ENCODE data around the gene GRID1. TPM values are rescaled to one million over a fixed set of nuclear protein-coding genes. Genes with fewer than 3 reads are reported as not detected.

Gene GRID1
- total and polyA plus RNA-seq, 4 donors: 1.1 to 3.8 TPM; not detected in 2

DNA sequence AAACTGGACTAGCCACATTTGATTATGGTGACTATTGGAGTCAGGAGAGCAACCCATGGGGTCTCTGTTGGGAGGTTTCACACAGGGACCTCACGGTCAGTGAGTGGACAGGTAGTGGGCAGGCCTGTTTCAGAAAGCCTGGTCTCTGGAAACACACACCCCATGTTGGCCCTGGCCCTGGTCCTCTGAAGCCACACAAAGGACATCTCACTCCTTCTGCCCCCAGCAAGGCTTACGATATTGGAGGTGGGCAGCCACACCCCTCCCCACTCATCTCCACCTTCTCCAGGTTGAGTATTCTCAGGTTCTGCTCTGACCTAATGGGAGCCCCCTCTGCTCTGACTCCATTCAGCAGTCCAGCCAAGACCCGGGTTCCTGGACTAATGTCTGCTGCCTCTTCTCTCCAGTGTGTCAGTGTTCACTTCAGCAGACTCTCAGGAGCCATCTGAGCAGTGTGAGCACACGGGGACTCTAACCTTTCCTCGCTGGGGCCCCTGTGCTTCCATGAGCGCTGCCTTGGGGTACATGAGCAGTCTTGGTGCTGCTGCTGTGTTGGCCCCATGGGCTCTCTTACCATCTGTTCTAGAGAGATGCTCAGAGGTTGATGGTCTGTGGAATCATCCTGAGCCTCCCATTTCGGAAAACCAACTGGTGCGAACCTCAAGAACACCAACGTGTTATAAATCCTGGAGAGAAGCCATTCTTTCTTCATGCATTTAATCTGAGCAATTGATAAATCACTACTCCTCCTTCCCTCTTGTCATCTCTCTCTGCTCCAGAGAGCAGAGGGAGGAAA, 748.6 kb downstream of the GRID1 start:
- WGBS, 2 donors: 93% methylated on average over 9 of the region's 9 CpGs
- DNase-seq: no peak
- Histone ChIP-seq H3K4me1 (ENCODE audit: control insufficient read depth in 1 of 2, insufficient read depth in 2 of 2, low read length in 2 of 2) (no peaks in the 10 kb centered on the region), H3K36me3 (ENCODE audit: control insufficient read depth in 1 of 2, insufficient read depth in 2 of 2, low read length in 1 of 2) (no peaks in the 10 kb centered on the region), H3K4me3 (ENCODE audit: low read length in 2 of 2) (no peak overlapping the region), H3K9me3 (ENCODE audit: control insufficient read depth, low read length) (no peaks in the 10 kb centered on the region), H3K27ac (ENCODE audit: low read depth in 1 of 2, low read length in 2 of 2) (no peak overlapping the region), H3K27me3 (ENCODE audit: control insufficient read depth in 1 of 2, insufficient read depth in 2 of 2, low read length in 1 of 2) (no peaks in the 10 kb centered on the region)
- no peak for ATAC-seq (ENCODE audit: low FRiP score)
- intact Hi-C loops (cut with DNase I): no loop called here

DNA sequence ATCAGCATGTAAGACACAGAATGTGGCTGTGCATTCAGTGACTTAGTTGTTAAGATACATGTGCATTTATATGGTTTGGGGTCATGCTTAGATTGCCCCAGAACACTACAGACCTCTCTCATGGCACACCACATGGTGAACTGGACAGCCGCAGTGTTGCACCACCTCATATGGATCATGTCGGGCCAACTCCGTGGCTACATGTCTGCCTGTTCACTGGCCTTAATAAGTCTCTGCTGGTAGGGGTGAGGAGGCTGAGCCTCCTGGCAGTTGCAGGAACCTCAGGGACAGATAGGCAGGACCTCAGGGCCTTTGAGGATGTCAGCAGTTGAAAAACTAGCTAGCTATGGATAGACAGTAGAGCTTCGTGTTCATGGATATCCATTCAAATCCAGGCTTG, 751.0 kb downstream of the GRID1 start:
- no peaks in the 10 kb centered on the region for H3K27me3 ChIP-seq (ENCODE audit: control insufficient read depth in 1 of 2, insufficient read depth in 2 of 2, low read length in 1 of 2)
- no peaks in the 10 kb centered on the region for H3K4me1 ChIP-seq (ENCODE audit: control insufficient read depth in 1 of 2, insufficient read depth in 2 of 2, low read length in 2 of 2)
- no peaks in the 10 kb centered on the region for H3K9me3 ChIP-seq (ENCODE audit: control insufficient read depth, low read length)
- 95 to 96% methylated on average over 4 of the region's 4 CpGs for WGBS, 2 donors
- ATAC-seq (ENCODE audit: low FRiP score) (no peak), DNase-seq (no peak)
- intact Hi-C loops (cut with DNase I): no loop called here
- no peaks in the 10 kb centered on the region for H3K36me3 ChIP-seq (ENCODE audit: control insufficient read depth in 1 of 2, insufficient read depth in 2 of 2, low read length in 1 of 2)
- H3K27ac ChIP-seq (ENCODE audit: low read depth in 1 of 2, low read length in 2 of 2): no peak overlapping the region
- no peak overlapping the region for H3K4me3 ChIP-seq (ENCODE audit: low read length in 2 of 2)

DNA sequence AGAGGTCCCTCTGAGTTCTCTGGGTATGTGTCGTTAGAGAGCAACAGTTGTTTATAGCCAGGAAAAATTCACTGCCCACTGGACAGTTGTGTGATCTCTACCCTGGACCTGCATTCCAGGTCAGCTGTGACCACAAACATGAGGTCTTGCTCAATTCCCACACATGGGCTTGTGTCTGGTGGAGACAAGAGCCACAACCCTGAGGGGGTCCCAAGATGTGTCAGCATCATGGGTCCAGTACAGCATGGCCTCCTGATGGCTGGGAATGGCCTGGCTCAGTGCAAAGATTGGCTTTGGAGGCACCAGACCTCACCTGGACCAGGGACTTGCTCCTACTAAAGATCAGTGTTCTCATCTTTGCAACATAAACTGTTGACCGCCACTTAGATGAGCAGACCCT, 751.6 kb downstream of the GRID1 start:
- no peaks in the 10 kb centered on the region for H3K36me3 ChIP-seq (ENCODE audit: control insufficient read depth in 1 of 2, insufficient read depth in 2 of 2, low read length in 1 of 2)
- DNase-seq: no peak
- no peak overlapping the region for H3K4me3 ChIP-seq (ENCODE audit: low read length in 2 of 2)
- H3K9me3 ChIP-seq (ENCODE audit: control insufficient read depth, low read length): no peaks in the 10 kb centered on the region
- no peaks in the 10 kb centered on the region for H3K27me3 ChIP-seq (ENCODE audit: control insufficient read depth in 1 of 2, insufficient read depth in 2 of 2, low read length in 1 of 2)
- intact Hi-C loops (cut with DNase I): no loop called here
- no peak overlapping the region for H3K27ac ChIP-seq (ENCODE audit: low read depth in 1 of 2, low read length in 2 of 2)
- 91 to 92% methylated on average over 2 of the region's 2 CpGs for WGBS, 2 donors
- ATAC-seq (ENCODE audit: low FRiP score): no peak
- H3K4me1 ChIP-seq (ENCODE audit: control insufficient read depth in 1 of 2, insufficient read depth in 2 of 2, low read length in 2 of 2): no peaks in the 10 kb centered on the region

DNA sequence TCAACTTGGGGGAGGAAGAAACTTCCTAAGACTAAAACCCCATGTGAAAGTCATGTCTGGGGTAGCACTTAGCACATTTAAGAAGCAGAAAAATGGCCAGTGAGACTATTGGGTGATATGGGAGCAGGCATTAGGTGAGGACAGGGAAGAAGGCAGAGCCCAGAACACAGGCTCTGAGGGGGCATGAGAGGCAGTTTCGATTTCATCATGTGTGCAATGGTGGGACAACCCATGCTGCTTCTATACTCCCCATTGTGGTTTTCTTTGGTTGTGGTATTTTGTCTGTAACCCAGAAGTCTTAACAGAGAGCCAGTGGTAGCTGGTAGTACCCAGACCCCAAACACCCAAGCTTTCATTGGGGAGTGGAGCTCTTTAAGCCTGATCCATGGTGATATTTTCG, 752.0 kb downstream of the GRID1 start:
- Histone ChIP-seq H3K36me3 (ENCODE audit: control insufficient read depth in 1 of 2, insufficient read depth in 2 of 2, low read length in 1 of 2) (no peaks in the 10 kb centered on the region), H3K4me1 (ENCODE audit: control insufficient read depth in 1 of 2, insufficient read depth in 2 of 2, low read length in 2 of 2) (no peaks in the 10 kb centered on the region), H3K27ac (ENCODE audit: low read depth in 1 of 2, low read length in 2 of 2) (no peak overlapping the region), H3K9me3 (ENCODE audit: control insufficient read depth, low read length) (no peaks in the 10 kb centered on the region), H3K27me3 (ENCODE audit: control insufficient read depth in 1 of 2, insufficient read depth in 2 of 2, low read length in 1 of 2) (no peaks in the 10 kb centered on the region), H3K4me3 (ENCODE audit: low read length in 2 of 2) (no peak overlapping the region)
- intact Hi-C loops (cut with DNase I): no loop called here
- 88 to 90% methylated on average over 2 of the region's 2 CpGs for whole genome bisulfite sequencing, 2 donors
- DNase-seq (no peak), ATAC-seq (ENCODE audit: low FRiP score) (no peak)

DNA sequence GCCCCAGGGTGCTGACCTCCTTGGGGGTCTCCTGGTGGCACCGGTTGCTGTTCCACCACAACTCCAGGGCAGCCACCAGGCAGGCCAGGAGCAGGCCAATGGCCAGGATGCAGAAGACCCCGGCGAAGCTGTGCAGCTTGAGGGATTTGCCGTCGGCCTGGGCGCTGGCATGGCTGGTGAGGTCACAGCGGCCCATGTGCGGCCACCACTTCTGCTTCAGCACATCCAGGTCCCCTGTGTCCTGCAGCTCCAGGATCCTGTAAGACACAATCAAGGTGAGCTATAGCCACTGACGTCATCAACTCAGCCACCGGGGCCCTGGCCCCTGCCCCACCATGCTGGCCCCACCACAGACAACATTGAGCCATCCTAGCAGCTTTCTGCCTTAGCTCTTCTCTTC, 753.2 kb downstream of the GRID1 start:
- DNase-seq (no peak), ATAC-seq (ENCODE audit: low FRiP score) (no peak)
- WGBS, 2 donors: 95% methylated on average over 9 to 10 of the region's 10 CpGs
- H3K27me3 ChIP-seq (ENCODE audit: control insufficient read depth in 1 of 2, insufficient read depth in 2 of 2, low read length in 1 of 2): no peaks in the 10 kb centered on the region
- no peaks in the 10 kb centered on the region for H3K36me3 ChIP-seq (ENCODE audit: control insufficient read depth in 1 of 2, insufficient read depth in 2 of 2, low read length in 1 of 2)
- no peaks in the 10 kb centered on the region for H3K9me3 ChIP-seq (ENCODE audit: control insufficient read depth, low read length)
- no peaks in the 10 kb centered on the region for H3K4me1 ChIP-seq (ENCODE audit: control insufficient read depth in 1 of 2, insufficient read depth in 2 of 2, low read length in 2 of 2)
- intact Hi-C loops (cut with DNase I): no loop called here
- H3K4me3 ChIP-seq (ENCODE audit: low read length in 2 of 2): no peak overlapping the region
- H3K27ac ChIP-seq (ENCODE audit: low read depth in 1 of 2, low read length in 2 of 2): no peak overlapping the region

DNA sequence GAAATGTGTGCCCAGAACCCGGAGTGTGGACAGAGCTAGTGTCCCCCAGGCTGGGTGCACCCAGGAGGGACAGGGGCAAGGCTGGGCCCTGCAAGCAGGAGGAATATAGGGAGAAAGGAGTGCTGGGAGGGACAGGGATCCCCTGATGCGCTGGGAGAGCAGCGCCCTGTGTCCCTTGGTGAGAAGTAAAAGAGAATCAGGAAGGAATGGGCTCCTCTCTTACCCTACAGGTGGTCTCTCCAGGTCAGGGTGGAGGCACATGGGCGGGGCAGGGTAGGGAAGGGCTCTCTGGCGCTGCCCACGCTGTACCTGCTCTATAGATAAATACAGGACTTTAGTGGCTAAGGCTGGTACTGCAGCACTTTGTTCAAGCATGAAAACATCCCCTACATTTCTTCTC, 753.8 kb downstream of the GRID1 start:
- H3K4me3 ChIP-seq (ENCODE audit: low read length in 2 of 2): no peak overlapping the region
- no peaks in the 10 kb centered on the region for H3K4me1 ChIP-seq (ENCODE audit: control insufficient read depth in 1 of 2, insufficient read depth in 2 of 2, low read length in 2 of 2)
- WGBS, 2 donors: 79 to 83% methylated on average over 6 of the region's 6 CpGs
- no peak overlapping the region for H3K27ac ChIP-seq (ENCODE audit: low read depth in 1 of 2, low read length in 2 of 2)
- DNase-seq: no peak
- ATAC-seq (ENCODE audit: low FRiP score): no peak
- no peaks in the 10 kb centered on the region for H3K9me3 ChIP-seq (ENCODE audit: control insufficient read depth, low read length)
- intact Hi-C loops (cut with DNase I): no loop called here
- no peaks in the 10 kb centered on the region for H3K27me3 ChIP-seq (ENCODE audit: control insufficient read depth in 1 of 2, insufficient read depth in 2 of 2, low read length in 1 of 2)
- no peaks in the 10 kb centered on the region for H3K36me3 ChIP-seq (ENCODE audit: control insufficient read depth in 1 of 2, insufficient read depth in 2 of 2, low read length in 1 of 2)

DNA sequence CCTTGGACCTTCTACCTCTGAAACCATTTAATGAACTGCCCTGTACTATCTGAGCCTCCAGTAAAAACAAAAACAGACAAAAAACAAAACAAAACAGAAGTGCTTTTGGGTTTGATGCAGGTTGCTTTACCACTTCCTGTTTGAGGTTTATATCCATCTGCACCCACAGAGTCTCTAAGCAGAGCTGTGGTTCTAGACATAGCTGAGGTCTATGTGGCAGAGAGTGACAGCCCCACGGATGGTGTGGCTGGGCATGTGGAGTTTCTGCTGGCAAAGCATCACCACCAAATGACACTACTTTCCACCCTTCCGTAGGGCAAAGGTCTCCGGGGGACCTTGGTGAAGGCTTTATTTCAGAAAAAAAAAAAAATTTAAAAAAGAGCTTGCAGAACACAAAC, 754.2 kb downstream of the GRID1 start:
- Histone ChIP-seq H3K27me3 (ENCODE audit: control insufficient read depth in 1 of 2, insufficient read depth in 2 of 2, low read length in 1 of 2) (no peaks in the 10 kb centered on the region), H3K4me1 (ENCODE audit: control insufficient read depth in 1 of 2, insufficient read depth in 2 of 2, low read length in 2 of 2) (no peaks in the 10 kb centered on the region), H3K36me3 (ENCODE audit: control insufficient read depth in 1 of 2, insufficient read depth in 2 of 2, low read length in 1 of 2) (no peaks in the 10 kb centered on the region), H3K4me3 (ENCODE audit: low read length in 2 of 2) (no peak overlapping the region), H3K9me3 (ENCODE audit: control insufficient read depth, low read length) (no peaks in the 10 kb centered on the region), H3K27ac (ENCODE audit: low read depth in 1 of 2, low read length in 2 of 2) (no peak overlapping the region)
- DNase-seq (no peak), ATAC-seq (ENCODE audit: low FRiP score) (no peak)
- 59 to 73% methylated on average over 3 of the region's 3 CpGs for WGBS, 2 donors
- intact Hi-C loops (cut with DNase I): no loop called here

DNA sequence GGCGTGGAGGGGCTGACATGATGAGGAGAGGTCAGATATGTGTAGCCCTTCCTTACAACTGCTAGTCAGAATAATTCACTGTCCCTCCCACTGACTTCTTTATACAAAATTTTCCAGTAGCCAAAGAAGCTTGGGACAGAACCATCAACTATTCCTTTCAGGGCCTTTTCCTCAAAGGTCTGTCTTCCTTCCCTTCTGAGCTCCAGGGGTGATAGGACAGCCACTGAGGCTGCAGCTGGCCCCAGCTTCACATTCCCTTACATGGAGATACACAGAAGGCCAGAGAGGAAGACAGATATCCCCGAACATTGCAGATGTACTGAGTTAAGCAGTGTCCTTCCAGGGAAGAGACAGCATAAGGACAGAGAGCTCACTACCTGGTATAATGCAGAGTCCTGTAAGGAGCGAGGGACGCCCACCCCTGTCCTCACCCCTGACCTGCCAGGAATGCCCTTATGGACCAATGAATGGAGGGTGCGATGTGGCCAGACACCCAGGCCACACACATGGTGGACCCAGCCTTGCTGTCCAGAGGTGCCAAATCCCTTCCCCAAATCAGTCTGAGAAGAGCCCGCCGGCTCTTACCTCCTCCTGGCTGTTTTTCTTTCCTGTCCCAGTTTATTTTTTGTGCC, 754.7 kb downstream of the GRID1 start:
- Histone ChIP-seq H3K4me1 (ENCODE audit: control insufficient read depth in 1 of 2, insufficient read depth in 2 of 2, low read length in 2 of 2) (no peaks in the 10 kb centered on the region), H3K27ac (ENCODE audit: low read depth in 1 of 2, low read length in 2 of 2) (no peak overlapping the region), H3K27me3 (ENCODE audit: control insufficient read depth in 1 of 2, insufficient read depth in 2 of 2, low read length in 1 of 2) (no peaks in the 10 kb centered on the region), H3K4me3 (ENCODE audit: low read length in 2 of 2) (no peak overlapping the region), H3K9me3 (ENCODE audit: control insufficient read depth, low read length) (no peaks in the 10 kb centered on the region), H3K36me3 (ENCODE audit: control insufficient read depth in 1 of 2, insufficient read depth in 2 of 2, low read length in 1 of 2) (no peaks in the 10 kb centered on the region)
- intact Hi-C loops (cut with DNase I): no loop called here
- WGBS, 2 donors: 79 to 86% methylated on average over 7 of the region's 7 CpGs
- ATAC-seq (ENCODE audit: low FRiP score) (no peak), DNase-seq (no peak)

DNA sequence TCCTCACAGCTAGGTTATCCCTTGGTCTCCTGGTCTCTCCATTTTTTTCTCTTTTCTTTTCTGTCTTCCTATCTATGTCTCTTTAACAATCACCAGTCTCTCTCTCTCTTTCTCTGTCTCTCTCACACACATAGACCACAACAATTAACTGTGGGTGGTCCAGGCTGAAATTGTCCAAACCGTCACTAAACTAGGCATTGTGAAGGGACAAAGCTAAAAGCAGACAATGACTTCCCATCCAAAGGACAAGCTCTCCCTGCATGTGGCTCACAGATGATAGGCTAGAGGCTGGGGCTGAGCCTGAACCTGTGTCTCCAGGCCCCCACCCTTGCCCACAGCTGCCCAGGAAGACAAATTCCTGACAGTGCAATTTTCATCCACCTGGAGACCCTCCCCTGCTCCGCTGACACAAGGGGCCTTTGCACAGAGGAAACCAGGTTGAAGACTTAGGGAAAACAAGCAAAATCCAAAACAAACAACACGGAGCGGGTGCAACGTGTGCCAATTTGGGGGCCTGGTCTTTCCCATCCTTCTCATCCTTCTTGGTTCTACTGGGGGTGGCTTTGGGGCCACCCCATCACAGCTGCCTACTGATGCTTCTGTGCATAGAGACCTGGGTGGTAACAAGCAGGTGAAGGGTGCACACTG, 755.4 kb downstream of the GRID1 start:
- H3K36me3 ChIP-seq (ENCODE audit: control insufficient read depth in 1 of 2, insufficient read depth in 2 of 2, low read length in 1 of 2): no peaks in the 10 kb centered on the region
- ATAC-seq (ENCODE audit: low FRiP score): no peak
- H3K9me3 ChIP-seq (ENCODE audit: control insufficient read depth, low read length): no peaks in the 10 kb centered on the region
- DNase-seq: no peak
- H3K4me1 ChIP-seq (ENCODE audit: control insufficient read depth in 1 of 2, insufficient read depth in 2 of 2, low read length in 2 of 2): no peaks in the 10 kb centered on the region
- 72 to 83% methylated on average over 5 of the region's 5 CpGs for WGBS, 2 donors
- H3K27ac ChIP-seq (ENCODE audit: low read depth in 1 of 2, low read length in 2 of 2): no peak overlapping the region
- no peaks in the 10 kb centered on the region for H3K27me3 ChIP-seq (ENCODE audit: control insufficient read depth in 1 of 2, insufficient read depth in 2 of 2, low read length in 1 of 2)
- intact Hi-C loops (cut with DNase I): no loop called here
- H3K4me3 ChIP-seq (ENCODE audit: low read length in 2 of 2): no peak overlapping the region
